DOHH2 (cell line): ENCODE data around the gene RUNDC1.

Source experiments
- H3F3A ChIP-seq: fragments of 200-600 bp; sonication (generic), shearing (Covaris generic); 2 replicates; pipeline ENCODE4 v1.6.0; 2016; ENCODE audit warnings: antibody characterized with exemption, mild to moderate bottlenecking; ENCODE audit not compliant: control insufficient read depth, insufficient read depth
- H3K27ac ChIP-seq: fragments of 200-600 bp; sonication (generic); 2 replicates; pipeline ENCODE4 v1.5.1; 2014; ENCODE audit warnings: low read depth, mild to moderate bottlenecking, low read length, moderate library complexity
- H3K27me3 ChIP-seq: fragments of 200-600 bp; sonication (generic); 2 replicates; pipeline ENCODE4 v1.6.1; 2014; ENCODE audit warnings: mild to moderate bottlenecking, low read length, mixed read lengths; ENCODE audit not compliant: control insufficient read depth
- H3K36me3 ChIP-seq: fragments of 200-600 bp; sonication (generic); 2 replicates; pipeline ENCODE4 v1.6.1; 2014; ENCODE audit warnings: mild to moderate bottlenecking, low read length, moderate library complexity, mixed read lengths; ENCODE audit not compliant: control insufficient read depth
- H3K4me1 ChIP-seq: fragments of 200-600 bp; sonication (generic); 2 replicates; pipeline ENCODE4 v1.6.1; 2014; ENCODE audit warnings: mild to moderate bottlenecking, low read length, mixed read lengths; ENCODE audit not compliant: control insufficient read depth
- H3K4me2 ChIP-seq: fragments of 200-600 bp; sonication (generic); 2 replicates; pipeline ENCODE4 v1.6.0; 2014; ENCODE audit warnings: mild to moderate bottlenecking, low read length, moderate library complexity
- H3K4me3 ChIP-seq: fragments of 200-600 bp; sonication (generic); 2 replicates; pipeline ENCODE4 v1.5.1; 2014; ENCODE audit warnings: mild to moderate bottlenecking, low read length, mixed read lengths
- H3K79me2 ChIP-seq: fragments of 200-600 bp; sonication (generic); 2 replicates; pipeline ENCODE4 v1.6.1; 2014; ENCODE audit warnings: mild to moderate bottlenecking, low read length, mixed read lengths; ENCODE audit not compliant: control insufficient read depth
- H3K9me2 ChIP-seq: fragments of 200-600 bp; sonication (generic); replicated peaks from 2 replicates; pipeline ENCODE4 v1.6.1; 2014; ENCODE audit warnings: mild to moderate bottlenecking, low read length, mixed read lengths; ENCODE audit not compliant: control insufficient read depth
- H3K9me3 ChIP-seq: fragments of 200-600 bp; sonication (generic); 2 replicates; pipeline ENCODE4 v1.6.1; 2014; ENCODE audit warnings: antibody characterized with exemption, low read length, mixed read lengths; ENCODE audit not compliant: control insufficient read depth, insufficient read depth
- H4K20me1 ChIP-seq: fragments of 200-600 bp; sonication (generic); 2 replicates; pipeline ENCODE4 v1.6.0; 2014; ENCODE audit warnings: low read depth, mild to moderate bottlenecking, antibody characterized with exemption, low read length, moderate library complexity; ENCODE audit not compliant: control insufficient read depth, insufficient read depth
- CTCF ChIP-seq: fragments of 200-600 bp; sonication (generic); IDR thresholded peaks from one replicate; pipeline ENCODE4 v1.5.1; 2014; ENCODE audit warnings: antibody characterized with exemption, mild to moderate bottlenecking, low read depth, low read length; ENCODE audit not compliant: poor library complexity, severe bottlenecking
- EZH2phosphoT487 ChIP-seq: fragments of 200-600 bp; sonication (generic); IDR thresholded peaks from 2 replicates; pipeline ENCODE4 v1.6.1; 2017; ENCODE audit warnings: borderline replicate concordance, mild to moderate bottlenecking, antibody characterized with exemption, low read length, moderate library complexity, mixed read lengths

The RUNDC1 gene

GRCh38 chr17:42985225-42985624 is 4.9 kb downstream of the RUNDC1 start:
- H3K27ac ChIP-seq, result peak overlapping the region; percentile 46
- H3K9me2 ChIP-seq, result no peaks in the 10 kb centered on the region
- no peaks in the 10 kb centered on the region for H3F3A ChIP-seq
- H3K4me3 ChIP-seq, result peak overlapping the region; percentile 66
- H3K79me2 ChIP-seq, result peaks cover 66% of the 10 kb centered on the region
- TF ChIP-seq CTCF (no peak), EZH2phosphoT487 (no peak)
- peaks cover 43% of the 10 kb centered on the region for H3K4me1 ChIP-seq
- H3K9me3 ChIP-seq, result no peaks in the 10 kb centered on the region
- H3K27me3 ChIP-seq, result no peaks in the 10 kb centered on the region
- peaks cover 81% of the 10 kb centered on the region for H3K36me3 ChIP-seq
- peaks cover 7% of the 10 kb centered on the region; the same call in 1 of the 2 replicates for H4K20me1 ChIP-seq
- peak overlapping the region; percentile 67 for H3K4me2 ChIP-seq

GRCh38 chr17:42989141-42989540 is 8.8 kb downstream of the RUNDC1 start:
- TF ChIP-seq EZH2phosphoT487 (no peak), CTCF (no peak)
- Histone ChIP-seq H3K79me2 (peaks cover 29% of the 10 kb centered on the region), H3K4me2 (no peak overlapping the region), H3K9me2 (no peaks in the 10 kb centered on the region), H3K4me1 (peaks cover 22% of the 10 kb centered on the region), H3K36me3 (peaks cover 88% of the 10 kb centered on the region), H4K20me1 (no peaks in the 10 kb centered on the region), H3K27ac (no peak overlapping the region), H3F3A (no peaks in the 10 kb centered on the region; the same call in 1 of the 2 replicates), H3K9me3 (no peaks in the 10 kb centered on the region), H3K4me3 (no peak overlapping the region), H3K27me3 (no peaks in the 10 kb centered on the region)

GRCh38 chr17:42989726-42990652 is 9.6 kb downstream of the RUNDC1 start:
- H4K20me1 ChIP-seq, result no peaks in the 10 kb centered on the region
- no peaks in the 10 kb centered on the region for H3K9me2 ChIP-seq
- no peak overlapping the region for H3K4me3 ChIP-seq
- no peaks in the 10 kb centered on the region for H3K9me3 ChIP-seq
- no peaks in the 10 kb centered on the region for H3K27me3 ChIP-seq
- no peak overlapping the region for H3K4me2 ChIP-seq
- H3K79me2 ChIP-seq, result peaks cover 21% of the 10 kb centered on the region
- H3K36me3 ChIP-seq, result peaks cover 84% of the 10 kb centered on the region
- peaks cover 14% of the 10 kb centered on the region for H3K4me1 ChIP-seq
- TF ChIP-seq CTCF, result no peak
- no peak for TF ChIP-seq EZH2phosphoT487
- H3K27ac ChIP-seq, result no peak overlapping the region
- H3F3A ChIP-seq, result peaks cover 1% of the 10 kb centered on the region
